Left lung (tissue), 10 donors: ENCODE data around the gene KCNB1. TPM values are rescaled to one million over a fixed set of nuclear protein-coding genes. Genes with fewer than 3 reads are reported as not detected.

Experiments
- ATAC-seq: fragments of 200-7000 bp; cut with Tn5 transposase; one replicate; pipeline ENCODE4 v1.9.1; 2020; ENCODE audit warnings: moderate library complexity
- DNase-seq, 4 donors: peaks; one replicate each; pipeline ENCODE4 v3.0.0-alpha.2; 2013 to 2020
- H3K27ac ChIP-seq, 2 donors: fragments of 200-600 bp; sonication (generic) in 1 of 2; one replicate each; pipeline versions ENCODE4 v1.5.0 to v1.8.0; 2020 to 2021
- H3K27me3 ChIP-seq, 2 donors: fragments of 200-600 bp; sonication (generic) in 1 of 2; one replicate each; pipeline versions ENCODE4 v1.5.0 to v1.8.0; 2020 to 2021
- H3K36me3 ChIP-seq, 2 donors: fragments of 200-600 bp; sonication (generic) in 1 of 2; one replicate each; pipeline versions ENCODE4 v1.5.0 to v1.8.0; 2020 to 2021
- H3K4me1 ChIP-seq, 2 donors: fragments of 200-600 bp; one replicate each; pipeline ENCODE4 v1.8.0; 2021
- H3K4me3 ChIP-seq, 2 donors: fragments of 200-600 bp; sonication (generic) in 1 of 2; one replicate each; pipeline versions ENCODE4 v1.5.0 to v1.8.0; 2020 to 2021; ENCODE audit warnings: mild to moderate bottlenecking in 1 of 2
- H3K9me3 ChIP-seq, 2 donors: fragments of 200-600 bp; sonication (generic) in 1 of 2; one replicate each; pipeline versions ENCODE4 v1.5.0 to v1.8.0; 2020 to 2021
- intact Hi-C, 2 donors: fragments of 100-400 bp; cut with DNase I; formaldehyde crosslinking; loops; one replicate each; pipeline versions ENCODE4 v1.11.2 to v1.14.2; 2022
- polyA plus RNA-seq, 6 donors: library from polyadenylated mRNA; unstranded; fragments of 120-200 nt; gene quantifications; one replicate each; pipeline ENCODE4 v1.2.1, GENCODE V29; 2013; ENCODE audit not compliant: insufficient read length in 6 of 6
- total RNA-seq, 2 donors: library from RNA; stranded (reverse); fragmentation: NEBNext Ultra II Directional; extraction: Animal tissue kit (Norgen Biotek cat#: 25700); gene quantifications; one replicate each; pipeline ENCODE4 v1.2.1, GENCODE V29; 2021
- TF ChIP-seq, protein P1 (sequence below), 2 donors: fragments of 200-600 bp; sonication (generic) in 1 of 2; IDR thresholded peaks; one replicate each; pipeline versions ENCODE4 v1.5.0 to v1.8.0; 2021; ENCODE audit warnings: antibody characterized with exemption in 2 of 2
- donor health status: DM: no; HTN: yes; CAD: no.
- donor health status: DM: no; HTN: no; CAD: no.

The KCNB1 gene
- total and polyA plus RNA-seq, 8 donors, result 0.26 to 1.2 (median 0.44) TPM

DNA sequence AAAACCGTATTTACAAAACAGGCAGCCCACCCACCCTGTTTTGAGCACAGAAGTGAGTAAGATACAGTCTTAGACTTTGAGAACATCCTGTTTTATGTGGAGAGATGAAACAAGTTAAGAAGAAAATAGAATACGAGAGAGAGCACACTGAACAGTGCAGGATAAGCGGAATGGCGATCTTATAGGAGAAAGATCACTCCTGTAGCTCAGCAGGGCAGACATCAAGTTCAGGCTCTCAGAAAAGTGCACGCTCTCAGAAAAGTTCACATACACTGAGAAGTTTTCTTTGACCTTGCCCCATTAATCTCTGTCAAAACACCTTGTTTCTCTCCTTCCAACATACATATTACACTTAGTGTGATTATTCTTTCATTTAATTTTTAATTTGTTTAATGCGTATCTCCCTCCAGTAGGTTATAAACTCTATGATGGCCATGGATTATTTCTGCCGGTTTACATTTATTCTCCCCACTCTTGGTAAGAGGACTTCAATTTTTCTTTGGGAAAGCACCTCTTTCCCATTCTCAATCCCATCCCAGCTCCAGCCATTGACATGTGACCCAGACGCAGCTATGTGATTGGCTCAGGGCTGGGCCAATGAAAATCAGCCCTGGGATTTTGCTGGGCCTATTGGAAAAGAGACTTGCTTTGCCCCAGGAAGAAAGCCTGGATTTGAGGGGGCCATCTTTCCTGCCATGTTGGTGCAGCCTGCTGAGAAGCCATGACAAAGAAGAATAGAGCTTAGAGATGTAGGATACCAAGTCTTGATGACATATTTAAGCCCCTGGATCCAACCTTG, 16.2 kb downstream of the KCNB1 start:
- H3K9me3 ChIP-seq, result no peaks in the 10 kb centered on the region
- H3K27me3 ChIP-seq, result peaks cover 0 to 41% of the 10 kb centered on the region in 2 donors
- H3K4me1 ChIP-seq, result no peaks in the 10 kb centered on the region
- no peak overlapping the region for H3K4me3 ChIP-seq
- intact Hi-C loops, result no loop called here
- ATAC-seq (no peak), DNase-seq (no peak)
- no peaks in the 10 kb centered on the region for H3K36me3 ChIP-seq
- TF ChIP-seq, protein P1, sequence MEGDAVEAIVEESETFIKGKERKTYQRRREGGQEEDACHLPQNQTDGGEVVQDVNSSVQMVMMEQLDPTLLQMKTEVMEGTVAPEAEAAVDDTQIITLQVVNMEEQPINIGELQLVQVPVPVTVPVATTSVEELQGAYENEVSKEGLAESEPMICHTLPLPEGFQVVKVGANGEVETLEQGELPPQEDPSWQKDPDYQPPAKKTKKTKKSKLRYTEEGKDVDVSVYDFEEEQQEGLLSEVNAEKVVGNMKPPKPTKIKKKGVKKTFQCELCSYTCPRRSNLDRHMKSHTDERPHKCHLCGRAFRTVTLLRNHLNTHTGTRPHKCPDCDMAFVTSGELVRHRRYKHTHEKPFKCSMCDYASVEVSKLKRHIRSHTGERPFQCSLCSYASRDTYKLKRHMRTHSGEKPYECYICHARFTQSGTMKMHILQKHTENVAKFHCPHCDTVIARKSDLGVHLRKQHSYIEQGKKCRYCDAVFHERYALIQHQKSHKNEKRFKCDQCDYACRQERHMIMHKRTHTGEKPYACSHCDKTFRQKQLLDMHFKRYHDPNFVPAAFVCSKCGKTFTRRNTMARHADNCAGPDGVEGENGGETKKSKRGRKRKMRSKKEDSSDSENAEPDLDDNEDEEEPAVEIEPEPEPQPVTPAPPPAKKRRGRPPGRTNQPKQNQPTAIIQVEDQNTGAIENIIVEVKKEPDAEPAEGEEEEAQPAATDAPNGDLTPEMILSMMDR (IDR thresholded peaks at IDR 0.05), result no peak
- no peak overlapping the region for H3K27ac ChIP-seq

DNA sequence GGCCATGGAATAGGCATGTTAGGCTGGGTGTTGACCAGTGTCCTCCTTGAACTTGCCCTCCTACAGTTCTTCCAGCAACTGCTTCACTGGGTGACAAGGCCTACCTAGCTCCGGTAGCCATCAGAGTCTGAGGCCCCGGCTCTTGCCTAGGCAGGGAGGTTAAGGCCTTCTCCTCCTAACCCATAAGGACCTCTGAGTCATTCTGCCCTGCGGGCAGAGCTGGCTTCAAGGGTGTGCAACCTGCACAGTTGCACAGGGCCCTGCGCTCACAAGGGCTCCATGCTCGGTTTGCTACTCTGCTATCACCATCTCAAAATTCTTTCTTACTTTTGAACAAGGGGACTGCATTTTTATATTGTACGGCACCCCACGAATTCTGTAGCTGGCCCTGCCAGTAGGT, 17.9 kb downstream of the KCNB1 start:
- no peak overlapping the region for H3K4me3 ChIP-seq
- intact Hi-C loops, result no loop called here
- ATAC-seq (no peak), DNase-seq (no peak)
- H3K4me1 ChIP-seq, result no peaks in the 10 kb centered on the region
- H3K27me3 ChIP-seq, result peaks cover 0 to 36% of the 10 kb centered on the region in 2 donors
- TF ChIP-seq, protein P1 (IDR thresholded peaks at IDR 0.05), result no peak
- no peaks in the 10 kb centered on the region for H3K9me3 ChIP-seq
- H3K27ac ChIP-seq, result no peak overlapping the region
- no peaks in the 10 kb centered on the region for H3K36me3 ChIP-seq

DNA sequence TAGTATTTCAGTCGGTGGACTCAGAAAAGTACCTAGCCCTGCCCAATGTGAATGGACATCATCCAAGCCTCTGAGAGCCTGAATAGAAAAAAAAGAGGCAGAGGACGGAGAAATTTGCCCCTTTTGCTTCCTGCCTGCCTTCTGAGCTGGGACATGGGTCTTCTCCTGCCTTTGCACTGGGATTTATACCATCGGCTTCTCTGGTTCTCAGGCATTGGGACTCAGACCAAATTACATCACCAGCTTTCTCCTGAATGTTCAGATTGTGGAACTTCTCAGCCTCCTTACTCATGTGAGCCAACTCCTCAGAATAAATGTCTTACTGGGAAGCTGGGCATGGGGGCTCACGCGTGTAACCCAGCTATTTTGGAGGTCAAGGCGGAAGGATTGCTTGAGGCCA, 19.8 kb downstream of the KCNB1 start:
- Histone ChIP-seq H3K9me3 (no peaks in the 10 kb centered on the region), H3K27ac (no peak overlapping the region), H3K36me3 (no peaks in the 10 kb centered on the region), H3K4me1 (no peaks in the 10 kb centered on the region), H3K4me3 (no peak overlapping the region), H3K27me3 (peaks cover 0 to 20% of the 10 kb centered on the region in 2 donors)
- intact Hi-C loops, result no loop called here
- TF ChIP-seq, protein P1 (IDR thresholded peaks at IDR 0.05), result no peak
- ATAC-seq (no peak), DNase-seq (no peak)

- intact Hi-C loops, result no loop called here
- Histone ChIP-seq H3K36me3 (no peaks in the 10 kb centered on the region), H3K27me3 (peaks cover 0 to 17% of the 10 kb centered on the region in 2 donors), H3K4me3 (no peak overlapping the region), H3K4me1 (no peaks in the 10 kb centered on the region), H3K9me3 (no peaks in the 10 kb centered on the region), H3K27ac (no peak overlapping the region)
- no peak for DNase-seq
- TF ChIP-seq, protein P1 (IDR thresholded peaks at IDR 0.05), result no peak
- no peak for ATAC-seq
Observed at GRCh38 chr20:49461894-49462620, 20.4 kb downstream of the KCNB1 start.

- Histone ChIP-seq H3K27ac (no peak overlapping the region), H3K4me3 (no peak overlapping the region), H3K4me1 (no peaks in the 10 kb centered on the region), H3K9me3 (no peaks in the 10 kb centered on the region), H3K36me3 (no peaks in the 10 kb centered on the region), H3K27me3 (peaks cover 0 to 25% of the 10 kb centered on the region in 2 donors)
- no peak for DNase-seq
- TF ChIP-seq, protein P1 (IDR thresholded peaks at IDR 0.05), result no peak
- intact Hi-C loops, result no loop called here
- ATAC-seq, result no peak
Observed at GRCh38 chr20:49460916-49461315, 21.6 kb downstream of the KCNB1 start.
